Measurements from ENCODE around the gene PLB1. TPM values are rescaled to one million over a fixed set of nuclear protein-coding genes. Genes with fewer than 3 reads are reported as not detected.

Gene PLB1
- total RNA-seq, 2 experiments from 2014 or later = 1.3 to 1.6 TPM

DNA sequence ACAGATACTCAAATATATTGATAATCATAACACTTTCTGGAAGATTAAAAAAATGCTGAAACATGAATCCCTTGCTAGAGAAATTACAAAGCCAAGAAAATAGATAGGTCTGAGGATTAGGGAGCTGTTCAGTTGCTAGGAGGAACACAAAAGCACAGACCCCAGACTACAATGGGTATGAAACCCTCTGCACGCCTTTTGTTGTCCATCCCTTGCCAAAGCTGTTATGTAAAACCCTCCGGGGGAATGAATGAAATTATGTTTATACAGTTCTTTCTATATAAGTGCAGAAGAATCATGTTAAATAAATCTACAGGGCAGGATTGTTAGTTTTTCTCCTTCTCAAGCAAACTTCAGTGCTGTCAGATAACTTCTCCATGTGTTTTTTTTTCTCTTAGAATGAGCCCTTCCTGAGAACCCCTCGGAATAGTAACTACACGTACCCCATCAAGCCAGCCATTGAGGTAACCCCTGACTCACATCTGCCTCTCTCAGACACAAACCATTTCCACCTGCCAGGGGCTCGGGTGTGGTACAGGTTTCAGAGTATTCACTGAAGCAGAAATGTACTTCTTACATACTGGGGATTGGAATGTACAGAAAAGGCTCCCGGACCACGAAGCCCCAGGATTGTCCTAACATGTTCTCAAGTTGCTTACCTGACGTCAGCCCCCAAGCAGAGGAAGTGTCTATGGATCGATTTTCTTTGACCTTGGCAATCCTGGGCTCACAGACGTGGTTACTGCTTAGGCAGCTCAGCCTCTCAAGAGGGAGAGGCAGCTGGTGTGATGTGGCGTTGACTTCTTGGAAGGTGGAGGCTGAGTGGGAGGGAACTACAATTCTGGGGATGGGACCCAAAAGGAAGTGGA lies 118.0 kb downstream of the PLB1 start:
- peak in 9 of 14 experiments; percentile 19 to 60 (median 41) for DNase-seq
- peak overlapping the region; percentile 58 to 71 for H3K27ac ChIP-seq (ENCODE audit: low read depth in 1 of 2, low read length in 2 of 2)
- TF ChIP-seq CTCF (IDR thresholded peaks at IDR 0.05) = no peak

DNA sequence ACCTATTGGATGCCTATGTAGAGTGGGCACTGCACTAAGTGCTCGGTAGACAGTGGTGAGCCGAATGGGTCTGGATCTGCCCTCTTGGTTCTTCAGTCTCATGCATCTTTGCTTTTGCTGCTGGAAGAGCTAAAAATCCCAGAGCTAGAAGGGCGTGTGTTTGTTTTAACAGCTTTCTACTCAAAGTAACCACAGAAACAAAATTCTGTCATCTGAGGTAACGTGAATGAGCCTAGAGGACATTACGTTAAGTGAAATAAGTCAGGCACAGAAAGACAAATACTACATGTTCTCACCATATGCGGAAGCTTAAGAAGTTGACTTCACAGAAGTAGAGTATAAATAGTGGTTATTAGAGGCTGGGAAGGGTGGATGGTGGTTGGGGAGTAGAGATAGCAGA lies 119.8 kb downstream of the PLB1 start:
- peak in 3 of 14 experiments; percentile 54 to 71 (median 67) for DNase-seq

More for the DNA sequence above, 118.0 kb downstream of the PLB1 start:
- intact Hi-C loops (cut with DNase I, micrococcal nuclease) = loop anchor here (1.0 to 2.0 kb wide), 2 partner anchors 15 to 20 kb away; no protein-coding TSS in a partner anchor
- Mint-ChIP-seq H3K9me3 (no peaks in the 10 kb centered on the region), H3K36me3 (ENCODE audit: low read depth) (no peaks in the 10 kb centered on the region), H3K27me3 (no peaks in the 10 kb centered on the region), H3K4me3 (no peak overlapping the region), H3K4me1 (ENCODE audit: low read depth) (peaks cover 33% of the 10 kb centered on the region), H3K27ac (no peak overlapping the region)
- POLR2A ChIA-PET = interaction anchor here (0.6 to 1.4 kb wide), 5 partner anchors 7 to 139 kb away, joined by 3 to 7 read pairs (median 6); partner anchors contain the start of gene PPP1CB
- Histone ChIP-seq H3K36me3 (ENCODE audit: insufficient read depth, low read length) (no peaks in the 10 kb centered on the region), H3K4me3 (ENCODE audit: low read length) (no peak overlapping the region), H3K4me1 (ENCODE audit: insufficient read depth, low read length) (peaks cover 73% of the 10 kb centered on the region), H3K27me3 (ENCODE audit: control insufficient read depth in 1 of 2, insufficient read depth in 2 of 2, low read length in 2 of 2) (no peaks in the 10 kb centered on the region), H3K9me3 (ENCODE audit: control insufficient read depth in 1 of 2, insufficient read depth in 1 of 2, low read length in 2 of 2) (no peaks in the 10 kb centered on the region)
- peak; percentile 45 for ATAC-seq (ENCODE audit: poor library complexity)
- CTCF ChIA-PET = interaction anchor here (0.6 to 4.9 kb wide), 6 partner anchors 7 to 217 kb away, joined by 3 to 44 read pairs (median 5); no protein-coding TSS in a partner anchor

More for the DNA sequence above, 119.8 kb downstream of the PLB1 start:
- no peaks in the 10 kb centered on the region for H3K27me3 Mint-ChIP-seq
- intact Hi-C loops (cut with DNase I, micrococcal nuclease) = loop anchor here in 1 of 2 experiments (5.0 kb wide), 1 partner anchor 223 kb away; the partner anchor contains the start of gene FOSL2
- POLR2A ChIA-PET = interaction anchor here (0.9 to 3.9 kb wide), 5 partner anchors 9 to 136 kb away, joined by 3 to 37 read pairs (median 8); partner anchors contain the start of gene PPP1CB
- TF ChIP-seq CTCF (IDR thresholded peaks at IDR 0.05) = no peak
- peaks cover 87% of the 10 kb centered on the region for H3K4me1 ChIP-seq (ENCODE audit: insufficient read depth, low read length)
- H3K4me3 ChIP-seq (ENCODE audit: low read length) = no peak overlapping the region
- peak overlapping the region; percentile 14 to 58 for H3K27ac ChIP-seq (ENCODE audit: low read depth in 1 of 2, low read length in 2 of 2)
- peak; percentile 72 for ATAC-seq (ENCODE audit: poor library complexity)
- no peaks in the 10 kb centered on the region for H3K36me3 Mint-ChIP-seq (ENCODE audit: low read depth)
- H3K27ac Mint-ChIP-seq = no peak overlapping the region
- no peaks in the 10 kb centered on the region for H3K36me3 ChIP-seq (ENCODE audit: insufficient read depth, low read length)
- no peak overlapping the region for H3K4me3 Mint-ChIP-seq
- peaks cover 42% of the 10 kb centered on the region for H3K4me1 Mint-ChIP-seq (ENCODE audit: low read depth)
- no peaks in the 10 kb centered on the region for H3K9me3 ChIP-seq (ENCODE audit: control insufficient read depth in 1 of 2, insufficient read depth in 1 of 2, low read length in 2 of 2)
- no peaks in the 10 kb centered on the region for H3K27me3 ChIP-seq (ENCODE audit: control insufficient read depth in 1 of 2, insufficient read depth in 2 of 2, low read length in 2 of 2)
- no peaks in the 10 kb centered on the region for H3K9me3 Mint-ChIP-seq
- CTCF ChIA-PET = interaction anchor here (0.9 to 4.9 kb wide), 5 partner anchors 8 to 136 kb away, joined by 4 to 44 read pairs (median 5); partner anchors contain the start of gene PPP1CB

Data from CD4-positive, alpha-beta T cell (primary cell).